K562 (cell line): ENCODE data around the gene RNU6-7. TPM values are rescaled to one million over a fixed set of nuclear protein-coding genes. Genes with fewer than 3 reads are reported as not detected.

Experiments used
- CEBPB ChIP-seq: fragments of 450-650 bp; IDR thresholded peaks from 2 replicates; pipeline ENCODE4 v1.6.1; 2016; ENCODE audit warnings: missing genetic modification characterization, missing compliant biosample characterization
- COPS2 ChIP-seq: fragments of 450-650 bp; conservative IDR thresholded peaks from 2 replicates; pipeline ENCODE4 v1.6.1; 2016; ENCODE audit warnings: mild to moderate bottlenecking, moderate library complexity
- FOXK1 ChIP-seq: sonication (generic); formaldehyde crosslinking; IDR thresholded peaks from 2 replicates; pipeline ENCODE4 v1.8.0; 2022; ENCODE audit warnings: missing genetic modification reagents, mild to moderate bottlenecking, borderline replicate concordance
- HCFC1 ChIP-seq: IDR thresholded peaks from 2 replicates; pipeline ENCODE4 v1.6.1; 2012; ENCODE audit warnings: low read depth, low read length, improper control_type of control experiment
- L3MBTL2 ChIP-seq: fragments of 450-650 bp; IDR thresholded peaks from 2 replicates; pipeline ENCODE4 v1.6.1; 2016; ENCODE audit warnings: mild to moderate bottlenecking, moderate library complexity
- MAFG ChIP-seq: fragments of 450-650 bp; conservative IDR thresholded peaks from 2 replicates; pipeline ENCODE4 v1.6.1; 2016; ENCODE audit warnings: missing genetic modification characterization, missing compliant biosample characterization
- MEF2A ChIP-seq: IDR thresholded peaks from 2 replicates; pipeline ENCODE4 v1.6.1; 2011; ENCODE audit warnings: low read depth, mild to moderate bottlenecking, low read length, moderate library complexity; ENCODE audit not compliant: control insufficient read depth
- NFRKB ChIP-seq: fragments of 450-650 bp; IDR thresholded peaks from 2 replicates; pipeline ENCODE4 v1.6.1; 2016; ENCODE audit warnings: low read depth
- NRF1 ChIP-seq, 2 experiments: fragments of 450-650 bp; IDR thresholded peaks in 1 of 2; conservative IDR thresholded peaks in 1 of 2; 2 replicates each; pipeline ENCODE4 v1.6.1; 2014; ENCODE audit warnings: mild to moderate bottlenecking in 2 of 2
- RBM15 ChIP-seq: fragments of 200-400 bp; formaldehyde crosslinking; IDR thresholded peaks from 2 replicates; pipeline ENCODE4 v1.6.1; 2018; ENCODE audit warnings: mild to moderate bottlenecking, low read length, moderate library complexity; ENCODE audit not compliant: insufficient read depth
- RCOR1 ChIP-seq, 2 experiments: IDR thresholded peaks; 2 replicates each; pipeline ENCODE4 v1.6.1; 2012; ENCODE audit warnings: low read depth in 2 of 2, low read length in 2 of 2, borderline replicate concordance in 1 of 2, improper control_type of control experiment in 1 of 2
- SMARCA5 ChIP-seq: fragments of 450-650 bp; IDR thresholded peaks from 2 replicates; pipeline ENCODE4 v1.6.1; 2016
- SNRNP70 ChIP-seq: fragments of 200-400 bp; formaldehyde crosslinking; optimal IDR thresholded peaks from 2 replicates; pipeline ENCODE3; 2017; ENCODE audit warnings: low read depth, low read length
- ZBTB7A ChIP-seq: IDR thresholded peaks from 2 replicates; pipeline ENCODE4 v1.6.1; 2011; ENCODE audit warnings: low read depth, mild to moderate bottlenecking, low read length, moderate library complexity, borderline replicate concordance; ENCODE audit not compliant: control insufficient read depth
- ZNF551 ChIP-seq: fragments of 250-450 bp; sonication (Bioruptor Pico); IDR thresholded peaks from 2 replicates; pipeline ENCODE4 v1.5.0; 2021; ENCODE audit warnings: mild to moderate bottlenecking, moderate library complexity
- ZNF644 ChIP-seq: fragments of 200-800 bp; sonication (Bioruptor generic); IDR thresholded peaks from 2 replicates; pipeline ENCODE4 v1.6.1; 2016; ENCODE audit warnings: low read depth, missing genetic modification characterization, missing compliant biosample characterization
- polyA plus RNA-seq, 8 experiments: library from polyadenylated mRNA; depleted of rRNA in 4 of 8; stranded (reverse) in 5 of 8; unstranded in 3 of 8; fragments of >200 nt; fragmentation: Nextera tagmentation in 2 of 8; fragmentation: Illumina TruSeq in 1 of 8; extraction: Ambion mirVana in 2 of 8; extraction: Trizol in 1 of 8; gene quantifications; 2 replicates each; pipeline versions ENCODE4 v1.2.1 to v1.2.3, GENCODE V29; 2011 to 2014; ENCODE audit warnings: inconsistent platforms in 1 of 8, missing spikeins in 1 of 8
- total RNA-seq, 7 experiments: library from RNA; depleted of rRNA in 6 of 7; stranded (reverse); fragments of >200 nt in 6 of 7; fragmentation: Illumina TruSeq in 2 of 7; extraction: Trizol in 2 of 7; gene quantifications; 2 replicates each; pipeline versions ENCODE4 v1.2.1 to v1.2.3, GENCODE V29; 2011 to 2021; ENCODE audit warnings: low replicate concordance in 1 of 7
- TF ChIP-seq, protein P1 (sequence below): fragments of 450-650 bp; formaldehyde crosslinking; IDR thresholded peaks from 2 replicates; pipeline ENCODE4 v1.4.0; 2020; ENCODE audit warnings: mild to moderate bottlenecking, moderate library complexity
- TF ChIP-seq, protein P2 (sequence below): fragments of 250-450 bp; sonication (Bioruptor Pico); IDR thresholded peaks from 2 replicates; pipeline ENCODE4 v1.4.0; 2020; ENCODE audit warnings: mild to moderate bottlenecking, moderate library complexity, borderline replicate concordance
- TF ChIP-seq, protein P3 (sequence below): sonication (generic); formaldehyde crosslinking; IDR thresholded peaks from 2 replicates; pipeline ENCODE4 v1.8.0; 2022; ENCODE audit warnings: mild to moderate bottlenecking, missing genetic modification reagents
- TF ChIP-seq, protein P4 (sequence below), 2 experiments: fragments of 450-650 bp in 1 of 2; sonication (generic) in 1 of 2; formaldehyde crosslinking in 1 of 2; IDR thresholded peaks in 1 of 2; conservative IDR thresholded peaks in 1 of 2; 2 replicates each; pipeline versions ENCODE4 v1.6.1 to v1.8.1; 2016 to 2023; ENCODE audit warnings: mild to moderate bottlenecking in 2 of 2, moderate library complexity in 2 of 2, inconsistent platforms in 1 of 2, missing genetic modification reagents in 1 of 2

RNU6-7 gene
- total and polyA plus RNA-seq, 9 of the 15 experiments (the other 6 are each of a cell fraction or from before 2014, with no cell fraction given), result not detected

DNA sequence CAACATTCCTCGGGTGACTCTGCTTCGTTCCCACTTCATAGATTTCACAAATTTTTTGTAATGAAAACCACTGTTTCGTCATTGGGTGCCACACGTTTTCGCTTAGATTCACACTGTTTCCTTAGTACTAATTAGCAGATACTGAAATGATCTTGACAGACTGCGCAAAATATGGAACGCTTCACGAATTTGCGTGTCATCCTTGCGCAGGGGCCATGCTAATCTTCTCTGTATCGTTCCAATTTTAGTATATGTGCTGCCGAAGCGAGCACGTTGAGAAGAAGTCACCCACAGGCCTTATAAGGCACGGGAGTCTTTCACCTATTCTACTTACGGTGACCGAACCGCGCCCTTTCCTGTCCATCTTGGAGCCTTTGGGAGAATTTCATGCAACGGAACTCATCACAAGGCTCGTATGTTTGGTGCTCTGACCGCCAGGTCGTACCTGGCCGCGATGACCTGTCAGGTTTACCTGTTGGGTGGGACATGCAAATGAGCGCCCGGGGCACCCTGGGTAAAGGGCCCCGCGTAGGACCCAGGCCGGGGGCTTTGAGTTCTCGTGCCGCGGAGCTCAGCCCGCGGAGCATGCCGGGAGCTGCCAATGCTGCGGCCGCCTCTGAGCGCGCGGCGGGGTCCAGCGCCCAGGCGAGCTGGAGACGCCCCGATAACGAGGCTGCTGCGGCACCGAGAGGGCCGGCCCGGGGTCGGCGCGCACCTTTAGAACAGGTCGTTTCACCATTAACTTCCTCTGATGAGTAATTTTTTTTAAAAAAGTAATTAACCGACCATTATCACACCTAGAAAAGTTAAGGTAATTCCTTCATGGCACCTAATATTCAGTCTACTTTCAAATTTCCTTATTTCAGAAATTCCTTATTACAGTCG is 1.4 kb downstream of the RNU6-7 start, which contains the start of gene RNU6-8 (continued):
- TF ChIP-seq, protein P1, sequence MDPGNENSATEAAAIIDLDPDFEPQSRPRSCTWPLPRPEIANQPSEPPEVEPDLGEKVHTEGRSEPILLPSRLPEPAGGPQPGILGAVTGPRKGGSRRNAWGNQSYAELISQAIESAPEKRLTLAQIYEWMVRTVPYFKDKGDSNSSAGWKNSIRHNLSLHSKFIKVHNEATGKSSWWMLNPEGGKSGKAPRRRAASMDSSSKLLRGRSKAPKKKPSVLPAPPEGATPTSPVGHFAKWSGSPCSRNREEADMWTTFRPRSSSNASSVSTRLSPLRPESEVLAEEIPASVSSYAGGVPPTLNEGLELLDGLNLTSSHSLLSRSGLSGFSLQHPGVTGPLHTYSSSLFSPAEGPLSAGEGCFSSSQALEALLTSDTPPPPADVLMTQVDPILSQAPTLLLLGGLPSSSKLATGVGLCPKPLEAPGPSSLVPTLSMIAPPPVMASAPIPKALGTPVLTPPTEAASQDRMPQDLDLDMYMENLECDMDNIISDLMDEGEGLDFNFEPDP (CRISPR knock-in tag), result no peak
- TF ChIP-seq HCFC1, result no peak
- TF ChIP-seq NRF1 (conservative IDR thresholded peaks at IDR 0.05 in 1 of 2, IDR thresholded peaks at IDR 0.05 in 1 of 2), result peak; percentile 88 to 90
- peak; percentile 55; the same call in 1 of the 2 replicates for TF ChIP-seq L3MBTL2
- TF ChIP-seq MAFG (tag), result peak; percentile 63
- no peak for TF ChIP-seq RCOR1 (IDR thresholded peaks at IDR 0.05; ENCODE audit: borderline replicate concordance in 1 of 2, low read depth in 2 of 2, low read length in 2 of 2)
- no peak for TF ChIP-seq ZNF644 (tag)
- TF ChIP-seq SMARCA5, result no peak
- TF ChIP-seq SNRNP70, result no peak
- TF ChIP-seq FOXK1, result no peak
- TF ChIP-seq MEF2A, result no peak
- TF ChIP-seq ZNF551 (CRISPR knock-in tag), result no peak
- TF ChIP-seq, protein P2, sequence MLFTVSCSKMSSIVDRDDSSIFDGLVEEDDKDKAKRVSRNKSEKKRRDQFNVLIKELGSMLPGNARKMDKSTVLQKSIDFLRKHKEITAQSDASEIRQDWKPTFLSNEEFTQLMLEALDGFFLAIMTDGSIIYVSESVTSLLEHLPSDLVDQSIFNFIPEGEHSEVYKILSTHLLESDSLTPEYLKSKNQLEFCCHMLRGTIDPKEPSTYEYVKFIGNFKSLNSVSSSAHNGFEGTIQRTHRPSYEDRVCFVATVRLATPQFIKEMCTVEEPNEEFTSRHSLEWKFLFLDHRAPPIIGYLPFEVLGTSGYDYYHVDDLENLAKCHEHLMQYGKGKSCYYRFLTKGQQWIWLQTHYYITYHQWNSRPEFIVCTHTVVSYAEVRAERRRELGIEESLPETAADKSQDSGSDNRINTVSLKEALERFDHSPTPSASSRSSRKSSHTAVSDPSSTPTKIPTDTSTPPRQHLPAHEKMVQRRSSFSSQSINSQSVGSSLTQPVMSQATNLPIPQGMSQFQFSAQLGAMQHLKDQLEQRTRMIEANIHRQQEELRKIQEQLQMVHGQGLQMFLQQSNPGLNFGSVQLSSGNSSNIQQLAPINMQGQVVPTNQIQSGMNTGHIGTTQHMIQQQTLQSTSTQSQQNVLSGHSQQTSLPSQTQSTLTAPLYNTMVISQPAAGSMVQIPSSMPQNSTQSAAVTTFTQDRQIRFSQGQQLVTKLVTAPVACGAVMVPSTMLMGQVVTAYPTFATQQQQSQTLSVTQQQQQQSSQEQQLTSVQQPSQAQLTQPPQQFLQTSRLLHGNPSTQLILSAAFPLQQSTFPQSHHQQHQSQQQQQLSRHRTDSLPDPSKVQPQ, result no peak
- no peak for TF ChIP-seq RBM15
- TF ChIP-seq CEBPB (tag), result peak; percentile 68
- no peak for TF ChIP-seq NFRKB
- TF ChIP-seq, protein P3, sequence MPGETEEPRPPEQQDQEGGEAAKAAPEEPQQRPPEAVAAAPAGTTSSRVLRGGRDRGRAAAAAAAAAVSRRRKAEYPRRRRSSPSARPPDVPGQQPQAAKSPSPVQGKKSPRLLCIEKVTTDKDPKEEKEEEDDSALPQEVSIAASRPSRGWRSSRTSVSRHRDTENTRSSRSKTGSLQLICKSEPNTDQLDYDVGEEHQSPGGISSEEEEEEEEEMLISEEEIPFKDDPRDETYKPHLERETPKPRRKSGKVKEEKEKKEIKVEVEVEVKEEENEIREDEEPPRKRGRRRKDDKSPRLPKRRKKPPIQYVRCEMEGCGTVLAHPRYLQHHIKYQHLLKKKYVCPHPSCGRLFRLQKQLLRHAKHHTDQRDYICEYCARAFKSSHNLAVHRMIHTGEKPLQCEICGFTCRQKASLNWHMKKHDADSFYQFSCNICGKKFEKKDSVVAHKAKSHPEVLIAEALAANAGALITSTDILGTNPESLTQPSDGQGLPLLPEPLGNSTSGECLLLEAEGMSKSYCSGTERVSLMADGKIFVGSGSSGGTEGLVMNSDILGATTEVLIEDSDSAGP, result no peak
- TF ChIP-seq ZBTB7A, result peak; percentile 82; the same call in 1 of the 2 replicates
- TF ChIP-seq, protein P4, sequence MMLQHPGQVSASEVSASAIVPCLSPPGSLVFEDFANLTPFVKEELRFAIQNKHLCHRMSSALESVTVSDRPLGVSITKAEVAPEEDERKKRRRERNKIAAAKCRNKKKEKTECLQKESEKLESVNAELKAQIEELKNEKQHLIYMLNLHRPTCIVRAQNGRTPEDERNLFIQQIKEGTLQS (IDR thresholded peaks at IDR 0.05), result peak; percentile 56
- TF ChIP-seq, protein P4 (CRISPR knock-in tag; conservative IDR thresholded peaks at IDR 0.05), result no peak
- TF ChIP-seq COPS2, result no peak
